GM03348 (cell line): ENCODE results near the gene COG1.
"Not testable (repeated sequence)": the region's sequence is repeated elsewhere in the genome, so short reads cannot be mapped to it uniquely, and the experiment has no call there.

Source experiments
- DNase-seq: peaks from one replicate; pipeline ENCODE4 v3.0.0; 2012; ENCODE audit warnings: low spot score

COG1 gene

GRCh38 chr17:73192894-73193701, at the start of gene COG1:
Gene COG1, plus strand, starts transcription at chr17:73193055. Its CDS starts 15 bp downstream, at chr17:73193070.
- DNase-seq, result peak; percentile 98

GRCh38 chr17:73144209-73144608, 48.6 kb upstream of the COG1 start:
- not testable (repeated sequence) for DNase-seq

- DNase-seq, result no peak
Observed at GRCh38 chr17:73145641-73146040, 47.2 kb upstream of the COG1 start.

- DNase-seq, result not testable (repeated sequence)
Observed at GRCh38 chr17:73147791-73148190, 45.1 kb upstream of the COG1 start.

- DNase-seq, result no peak
Observed at GRCh38 chr17:73148540-73149334, 44.1 kb upstream of the COG1 start.

- DNase-seq, result not testable (repeated sequence)
Observed at GRCh38 chr17:73150622-73151300, 42.1 kb upstream of the COG1 start.

GRCh38 chr17:73151916-73152632, 40.8 kb upstream of the COG1 start:
- no peak for DNase-seq

GRCh38 chr17:73155410-73156165, 37.3 kb upstream of the COG1 start:
- no peak for DNase-seq

GRCh38 chr17:73156166-73156840, 36.6 kb upstream of the COG1 start:
- peak; percentile 93 for DNase-seq

- no peak for DNase-seq
Observed at GRCh38 chr17:73156887-73157520, 35.9 kb upstream of the COG1 start.

GRCh38 chr17:73157521-73157890, 35.3 kb upstream of the COG1 start:
- DNase-seq, result no peak

GRCh38 chr17:73158133-73158532, 34.7 kb upstream of the COG1 start:
- no peak for DNase-seq

GRCh38 chr17:73160980-73161630, 31.8 kb upstream of the COG1 start:
- DNase-seq, result no peak

GRCh38 chr17:73163043-73163442, 29.8 kb upstream of the COG1 start:
- DNase-seq, result no peak

- peak; percentile 42 for DNase-seq
Observed at GRCh38 chr17:73165616-73166404, 27.0 kb upstream of the COG1 start.

- DNase-seq, result no peak
Observed at GRCh38 chr17:73166731-73167581, 25.9 kb upstream of the COG1 start.

GRCh38 chr17:73168667-73169066, 24.2 kb upstream of the COG1 start:
- DNase-seq, result no peak

- no peak for DNase-seq
Observed at GRCh38 chr17:73170324-73170723, 22.5 kb upstream of the COG1 start.
